CD4-positive, alpha-beta T cell (primary cell): ENCODE data around the gene BSG. TPM values are rescaled to one million over a fixed set of nuclear protein-coding genes. Genes with fewer than 3 reads are reported as not detected.
"Not testable (repeated sequence)": the region's sequence is repeated elsewhere in the genome, so short reads cannot be mapped to it uniquely, and the experiment has no call there.

Source experiments
- ATAC-seq: fragments of 200-7000 bp; cut with Tn5 transposase; one replicate; pipeline ENCODE4 v1.10.0; 2022; ENCODE audit warnings: mild to moderate bottlenecking; ENCODE audit not compliant: poor library complexity
- CTCF ChIA-PET: fragments of 350-600 bp; sonication (Branson Sonifier 250); formaldehyde crosslinking; loops from one replicate; lab custom pipeline; 2021; ENCODE audit warnings: antibody characterized with exemption, inconsistent platforms; lab: Charles Lee
- POLR2A ChIA-PET: fragments of 350-600 bp; sonication (Branson Sonifier 250); formaldehyde crosslinking; loops from one replicate; lab custom pipeline; 2021; ENCODE audit warnings: antibody characterized with exemption, inconsistent platforms; lab: Charles Lee
- DNase-seq, 14 experiments: peaks; one replicate each; pipeline ENCODE4 v3.0.0-alpha.2; 2013 to 2020; ENCODE audit warnings: mixed read lengths in 2 of 14
- H3K27ac ChIP-seq, 2 donors: one replicate each; pipeline versions ENCODE4 v1.5.1 to v1.7.0; 2013; ENCODE audit warnings: low read length in 2 of 2, low read depth in 1 of 2, mild to moderate bottlenecking in 1 of 2
- H3K27me3 ChIP-seq, 2 experiments: 1 replicate in 1 of 2; 2 replicates in 1 of 2; pipeline versions ENCODE4 v1.6.1 to v1.7.0; 2013; ENCODE audit warnings: low read length in 2 of 2, control low read depth in 1 of 2, mild to moderate bottlenecking in 1 of 2, moderate library complexity in 1 of 2; ENCODE audit not compliant: insufficient read depth in 2 of 2, control insufficient read depth in 1 of 2
- H3K36me3 ChIP-seq: one replicate; pipeline ENCODE4 v1.6.1; 2013; ENCODE audit warnings: low read length, control low read depth; ENCODE audit not compliant: insufficient read depth
- H3K4me1 ChIP-seq: one replicate; pipeline ENCODE4 v1.6.1; 2013; ENCODE audit warnings: low read length, control low read depth; ENCODE audit not compliant: insufficient read depth
- H3K4me3 ChIP-seq: one replicate; pipeline ENCODE4 v1.5.1; 2013; ENCODE audit warnings: mild to moderate bottlenecking, low read length, moderate library complexity
- H3K9me3 ChIP-seq, 2 experiments: 1 replicate in 1 of 2; 2 replicates in 1 of 2; pipeline versions ENCODE4 v1.6.1 to v1.7.0; 2013; ENCODE audit warnings: low read length in 2 of 2, mild to moderate bottlenecking in 2 of 2, control low read depth in 1 of 2, moderate library complexity in 1 of 2; ENCODE audit not compliant: control insufficient read depth in 1 of 2, insufficient read depth in 1 of 2
- H3K27ac Mint-ChIP-seq: one replicate; pipeline ENCODE4 v1.8.0; 2020; ENCODE audit warnings: mixed read lengths
- H3K27me3 Mint-ChIP-seq: one replicate; pipeline ENCODE4 v1.8.0; 2021; ENCODE audit warnings: mixed read lengths
- H3K36me3 Mint-ChIP-seq: one replicate; pipeline ENCODE4 v1.8.0; 2021; ENCODE audit warnings: low read depth, mixed read lengths
- H3K4me1 Mint-ChIP-seq: one replicate; pipeline ENCODE4 v1.8.0; 2021; ENCODE audit warnings: low read depth, mixed read lengths
- H3K4me3 Mint-ChIP-seq: one replicate; pipeline ENCODE4 v1.8.0; 2020; ENCODE audit warnings: mild to moderate bottlenecking, mixed read lengths
- H3K9me3 Mint-ChIP-seq: one replicate; pipeline ENCODE4 v1.8.0; 2020; ENCODE audit warnings: mixed read lengths
- CTCF ChIP-seq: fragments of 200-600 bp; IDR thresholded peaks from one replicate; pipeline ENCODE4 v1.8.0; 2022; ENCODE audit warnings: antibody characterized with exemption, mild to moderate bottlenecking
- intact Hi-C, 2 experiments: fragments of 100-400 bp; cut with DNase I in 1 of 2; cut with micrococcal nuclease in 1 of 2; formaldehyde crosslinking; loops; one replicate each; pipeline versions ENCODE4 v1.15.1 to v1.9.0; 2023 to 2025; cut with DNase I, micrococcal nuclease
- total RNA-seq, 174 experiments: library from RNA in 2 of 174; stranded (reverse) in 2 of 174; gene quantifications; one replicate each; pipeline ENCODE4 v1.2.3 and lab custom pipeline; 2021 to 2026

Gene BSG
- total RNA-seq, 2 experiments from 2014 or later = 68.7 to 71.6 TPM

GRCh38 chr19:625257-625656, 52.9 kb downstream of the BSG start:
- Mint-ChIP-seq H3K4me3 (no peak overlapping the region), H3K27me3 (no peaks in the 10 kb centered on the region), H3K4me1 (peaks cover 6% of the 10 kb centered on the region), H3K9me3 (no peaks in the 10 kb centered on the region), H3K36me3 (peaks cover 44% of the 10 kb centered on the region), H3K27ac (no peak overlapping the region)
- ChIA-PET CTCF (interaction anchor here (0.6 kb wide), 1 partner anchor 41 kb away, joined by 3 read pairs; no protein-coding TSS in a partner anchor), POLR2A (no interaction called here)
- H3K4me3 ChIP-seq = no peak overlapping the region
- no peak for TF ChIP-seq CTCF
- H3K27ac ChIP-seq = no peak overlapping the region
- intact Hi-C loops = no loop called here
- peaks cover 56% of the 10 kb centered on the region for H3K36me3 ChIP-seq
- no peak for ATAC-seq
- no peak for DNase-seq
- peaks cover 0 to 4% of the 10 kb centered on the region in 2 experiments for H3K9me3 ChIP-seq
- no peaks in the 10 kb centered on the region for H3K27me3 ChIP-seq
- H3K4me1 ChIP-seq = peaks cover 3% of the 10 kb centered on the region

GRCh38 chr19:626566-626965, 54.2 kb downstream of the BSG start:
- POLR2A ChIA-PET, H3K27ac ChIP-seq, H3K27me3 ChIP-seq, H3K27me3 Mint-ChIP-seq, H3K4me3 Mint-ChIP-seq, ATAC-seq, H3K9me3 Mint-ChIP-seq, intact Hi-C loops, H3K27ac Mint-ChIP-seq, H3K4me3 ChIP-seq, H3K9me3 ChIP-seq, DNase-seq: not testable (repeated sequence)
- Histone ChIP-seq H3K4me1 (peaks cover 15% of the 10 kb centered on the region), H3K36me3 (peaks cover 60% of the 10 kb centered on the region)
- Mint-ChIP-seq H3K36me3 (peaks cover 52% of the 10 kb centered on the region), H3K4me1 (peaks cover 16% of the 10 kb centered on the region)
- CTCF ChIA-PET = interaction anchor here (0.7 to 0.8 kb wide), 2 partner anchors 20 to 33 kb away, joined by 3 read pairs; no protein-coding TSS in a partner anchor

GRCh38 chr19:628168-628567, 55.8 kb downstream of the BSG start:
- intact Hi-C loops = no loop called here
- ChIA-PET POLR2A (no interaction called here), CTCF (interaction anchor here (1.4 kb wide), 1 partner anchor 44 kb away, joined by 4 read pairs; no protein-coding TSS in a partner anchor)
- DNase-seq (peak in 3 of 14 experiments; percentile 29 to 43 (median 38)), ATAC-seq (no peak)
- Mint-ChIP-seq H3K27ac (no peak overlapping the region), H3K9me3 (no peaks in the 10 kb centered on the region), H3K4me1 (peaks cover 27% of the 10 kb centered on the region), H3K36me3 (peaks cover 57% of the 10 kb centered on the region), H3K27me3 (no peaks in the 10 kb centered on the region), H3K4me3 (no peak overlapping the region)
- Histone ChIP-seq H3K9me3 (peaks cover 0 to 4% of the 10 kb centered on the region in 2 experiments), H3K4me3 (no peak overlapping the region), H3K4me1 (peaks cover 30% of the 10 kb centered on the region), H3K36me3 (peaks cover 55% of the 10 kb centered on the region), H3K27ac (no peak overlapping the region), H3K27me3 (no peaks in the 10 kb centered on the region)
- TF ChIP-seq CTCF = no peak

GRCh38 chr19:629515-629914, 57.1 kb downstream of the BSG start:
- POLR2A ChIA-PET = not testable (repeated sequence)

More at GRCh38 chr19:629515-629914, 57.1 kb downstream of the BSG start:
- H3K27ac ChIP-seq, H3K9me3 ChIP-seq, ATAC-seq, intact Hi-C loops, CTCF ChIA-PET, H3K9me3 Mint-ChIP-seq, H3K27me3 Mint-ChIP-seq, H3K27me3 ChIP-seq, H3K27ac Mint-ChIP-seq, H3K4me3 Mint-ChIP-seq, DNase-seq, H3K4me3 ChIP-seq: not testable (repeated sequence)
- peaks cover 35% of the 10 kb centered on the region for H3K4me1 Mint-ChIP-seq
- Histone ChIP-seq H3K36me3 (peaks cover 43% of the 10 kb centered on the region), H3K4me1 (peaks cover 40% of the 10 kb centered on the region)
- H3K36me3 Mint-ChIP-seq = peaks cover 50% of the 10 kb centered on the region
